22Rv1 (cell line): ENCODE results near the gene NEDD4L.

Experiments used
- ZFX ChIP-seq: fragments of 450-650 bp; IDR thresholded peaks from 2 replicates; pipeline ENCODE4 v1.6.1; 2017; ENCODE audit warnings: antibody characterized with exemption, borderline replicate concordance
- TF ChIP-seq, protein P1 (sequence below): fragments of 450-650 bp; IDR thresholded peaks from 2 replicates; pipeline ENCODE4 v1.5.1; 2017; ENCODE audit warnings: mild to moderate bottlenecking

DNA sequence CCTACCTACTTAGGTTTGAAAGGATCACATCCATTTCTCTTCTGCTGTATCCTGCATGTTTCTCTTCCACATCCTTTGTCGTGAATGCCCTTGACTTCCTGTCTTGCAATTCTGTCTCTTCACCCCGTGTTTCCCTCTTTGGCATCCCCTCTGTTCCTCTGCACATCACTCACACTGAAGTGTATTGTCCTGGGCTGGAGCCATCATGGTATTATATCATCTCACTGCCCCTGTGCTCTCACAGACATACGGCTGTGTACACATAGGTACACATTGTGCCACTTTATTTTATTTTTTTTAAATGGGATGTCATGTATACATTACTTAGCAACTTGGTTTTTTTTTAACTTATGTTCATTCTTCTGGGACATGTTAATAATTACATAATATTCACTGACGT lies 293.3 kb downstream of the NEDD4L start:
- TF ChIP-seq, protein P1, sequence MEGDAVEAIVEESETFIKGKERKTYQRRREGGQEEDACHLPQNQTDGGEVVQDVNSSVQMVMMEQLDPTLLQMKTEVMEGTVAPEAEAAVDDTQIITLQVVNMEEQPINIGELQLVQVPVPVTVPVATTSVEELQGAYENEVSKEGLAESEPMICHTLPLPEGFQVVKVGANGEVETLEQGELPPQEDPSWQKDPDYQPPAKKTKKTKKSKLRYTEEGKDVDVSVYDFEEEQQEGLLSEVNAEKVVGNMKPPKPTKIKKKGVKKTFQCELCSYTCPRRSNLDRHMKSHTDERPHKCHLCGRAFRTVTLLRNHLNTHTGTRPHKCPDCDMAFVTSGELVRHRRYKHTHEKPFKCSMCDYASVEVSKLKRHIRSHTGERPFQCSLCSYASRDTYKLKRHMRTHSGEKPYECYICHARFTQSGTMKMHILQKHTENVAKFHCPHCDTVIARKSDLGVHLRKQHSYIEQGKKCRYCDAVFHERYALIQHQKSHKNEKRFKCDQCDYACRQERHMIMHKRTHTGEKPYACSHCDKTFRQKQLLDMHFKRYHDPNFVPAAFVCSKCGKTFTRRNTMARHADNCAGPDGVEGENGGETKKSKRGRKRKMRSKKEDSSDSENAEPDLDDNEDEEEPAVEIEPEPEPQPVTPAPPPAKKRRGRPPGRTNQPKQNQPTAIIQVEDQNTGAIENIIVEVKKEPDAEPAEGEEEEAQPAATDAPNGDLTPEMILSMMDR, result no peak
- no peak for TF ChIP-seq ZFX
